Measurements from ENCODE around the gene CEP128.

- TF ChIP-seq, protein P1, sequence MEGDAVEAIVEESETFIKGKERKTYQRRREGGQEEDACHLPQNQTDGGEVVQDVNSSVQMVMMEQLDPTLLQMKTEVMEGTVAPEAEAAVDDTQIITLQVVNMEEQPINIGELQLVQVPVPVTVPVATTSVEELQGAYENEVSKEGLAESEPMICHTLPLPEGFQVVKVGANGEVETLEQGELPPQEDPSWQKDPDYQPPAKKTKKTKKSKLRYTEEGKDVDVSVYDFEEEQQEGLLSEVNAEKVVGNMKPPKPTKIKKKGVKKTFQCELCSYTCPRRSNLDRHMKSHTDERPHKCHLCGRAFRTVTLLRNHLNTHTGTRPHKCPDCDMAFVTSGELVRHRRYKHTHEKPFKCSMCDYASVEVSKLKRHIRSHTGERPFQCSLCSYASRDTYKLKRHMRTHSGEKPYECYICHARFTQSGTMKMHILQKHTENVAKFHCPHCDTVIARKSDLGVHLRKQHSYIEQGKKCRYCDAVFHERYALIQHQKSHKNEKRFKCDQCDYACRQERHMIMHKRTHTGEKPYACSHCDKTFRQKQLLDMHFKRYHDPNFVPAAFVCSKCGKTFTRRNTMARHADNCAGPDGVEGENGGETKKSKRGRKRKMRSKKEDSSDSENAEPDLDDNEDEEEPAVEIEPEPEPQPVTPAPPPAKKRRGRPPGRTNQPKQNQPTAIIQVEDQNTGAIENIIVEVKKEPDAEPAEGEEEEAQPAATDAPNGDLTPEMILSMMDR (IDR thresholded peaks at IDR 0.05) = no peak
- TF ChIP-seq POLR2A (IDR thresholded peaks at IDR 0.05) (no peak), EP300 (IDR thresholded peaks at IDR 0.05) (no peak)
Observed at GRCh38 chr14:80518173-80518572, 423.4 kb downstream of the CEP128 start.

All from gastroesophageal sphincter (tissue), 3 donors.